GM18499 (cell line): ENCODE data around the gene LRRC27.
"Not testable (repeated sequence)": the region's sequence is repeated elsewhere in the genome, so short reads cannot be mapped to it uniquely, and the experiment has no call there.

Experiments
- ATAC-seq: cut with Tn5 transposase; IDR thresholded peaks from one replicate; pipeline ENCODE4 v1.9.1; 2021; ENCODE audit warnings: moderate number of reproducible peaks; ENCODE audit not compliant: insufficient read depth, unreplicated experiment

Gene LRRC27

GRCh38 chr10:132313865-132314264 is 18.1 kb upstream of the LRRC27 start:
- no peak for ATAC-seq

- no peak for ATAC-seq
Measured at GRCh38 chr10:132314336-132314735, 17.7 kb upstream of the LRRC27 start.

DNA sequence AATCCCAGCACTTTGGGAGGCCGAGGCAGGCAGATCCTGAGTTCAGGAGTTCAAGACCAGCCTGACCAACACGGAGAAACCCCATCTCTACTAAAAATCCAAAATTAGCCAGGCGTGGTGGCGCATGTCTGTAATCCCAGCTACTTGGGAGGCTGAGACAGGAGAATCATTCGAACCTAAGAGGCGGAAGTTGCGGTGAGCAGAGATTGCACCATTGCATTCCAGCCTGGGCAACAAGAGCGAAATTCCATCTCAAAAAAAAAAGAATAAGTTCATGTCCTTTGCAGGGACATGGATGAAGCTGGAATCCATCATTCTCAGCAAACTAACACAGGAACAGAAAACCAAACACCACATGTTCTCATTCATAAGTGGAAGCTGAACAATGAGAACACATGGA is 17.1 kb upstream of the LRRC27 start:
- not testable (repeated sequence) for ATAC-seq

DNA sequence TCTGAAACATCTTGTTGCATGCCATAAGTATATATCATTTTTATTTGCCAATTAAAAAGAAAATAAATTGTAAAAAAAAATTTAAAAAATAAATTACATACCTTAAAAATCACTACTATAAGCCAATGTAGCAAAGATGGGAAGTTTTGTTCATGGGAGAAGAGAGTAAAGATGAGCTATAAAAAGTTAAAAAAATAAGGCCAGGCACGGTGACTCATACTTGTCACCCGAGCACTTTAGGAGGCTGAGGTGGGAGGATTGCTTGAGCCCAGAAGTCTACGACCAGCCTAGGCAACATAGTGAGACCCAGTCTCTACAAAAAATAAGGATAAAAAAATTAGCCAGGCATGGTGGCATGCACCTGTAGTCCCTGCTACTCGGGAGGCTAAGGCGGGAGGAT is 15.9 kb upstream of the LRRC27 start:
- ATAC-seq = no peak

GRCh38 chr10:132317477-132317876 is 14.5 kb upstream of the LRRC27 start:
- ATAC-seq = not testable (repeated sequence)

DNA sequence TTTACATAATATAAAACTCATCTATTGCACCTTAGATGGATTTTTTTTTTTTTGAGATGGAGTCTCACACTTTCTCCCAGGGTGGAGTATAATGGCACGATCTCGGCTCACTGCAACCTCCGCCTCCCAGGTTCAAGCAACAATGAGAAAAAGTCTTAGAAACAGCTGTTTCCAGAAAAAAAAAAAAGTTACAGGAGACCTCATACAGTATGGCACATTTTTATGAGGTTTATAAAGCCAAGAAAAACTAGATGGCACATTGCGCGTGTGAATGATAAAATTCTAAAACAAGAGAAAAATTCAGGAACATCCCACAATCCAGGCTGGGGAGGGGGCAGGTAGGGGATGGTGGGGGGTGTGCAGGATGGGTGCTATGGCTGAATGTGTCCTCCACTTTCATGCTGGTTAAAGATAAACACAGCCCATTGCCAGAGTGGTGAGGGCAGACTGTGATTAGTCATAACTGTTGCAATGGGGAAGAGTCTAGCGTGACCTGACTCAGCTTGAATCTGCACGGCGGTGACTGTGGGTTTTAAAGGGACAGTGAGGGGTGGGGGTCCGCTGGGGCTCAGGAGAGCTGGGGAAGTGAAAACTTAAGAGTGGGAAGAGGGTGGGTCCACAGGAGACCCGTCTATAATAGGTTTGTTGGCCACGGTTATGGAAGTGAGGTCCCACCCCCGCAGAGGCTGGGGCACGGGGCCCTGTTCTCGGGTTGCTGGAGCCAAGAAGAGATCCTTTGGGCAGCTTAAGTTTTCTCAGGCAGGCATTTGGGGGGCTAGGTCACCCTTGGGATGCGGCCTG is 11.9 kb upstream of the LRRC27 start:
- ATAC-seq = peak; percentile 94

DNA sequence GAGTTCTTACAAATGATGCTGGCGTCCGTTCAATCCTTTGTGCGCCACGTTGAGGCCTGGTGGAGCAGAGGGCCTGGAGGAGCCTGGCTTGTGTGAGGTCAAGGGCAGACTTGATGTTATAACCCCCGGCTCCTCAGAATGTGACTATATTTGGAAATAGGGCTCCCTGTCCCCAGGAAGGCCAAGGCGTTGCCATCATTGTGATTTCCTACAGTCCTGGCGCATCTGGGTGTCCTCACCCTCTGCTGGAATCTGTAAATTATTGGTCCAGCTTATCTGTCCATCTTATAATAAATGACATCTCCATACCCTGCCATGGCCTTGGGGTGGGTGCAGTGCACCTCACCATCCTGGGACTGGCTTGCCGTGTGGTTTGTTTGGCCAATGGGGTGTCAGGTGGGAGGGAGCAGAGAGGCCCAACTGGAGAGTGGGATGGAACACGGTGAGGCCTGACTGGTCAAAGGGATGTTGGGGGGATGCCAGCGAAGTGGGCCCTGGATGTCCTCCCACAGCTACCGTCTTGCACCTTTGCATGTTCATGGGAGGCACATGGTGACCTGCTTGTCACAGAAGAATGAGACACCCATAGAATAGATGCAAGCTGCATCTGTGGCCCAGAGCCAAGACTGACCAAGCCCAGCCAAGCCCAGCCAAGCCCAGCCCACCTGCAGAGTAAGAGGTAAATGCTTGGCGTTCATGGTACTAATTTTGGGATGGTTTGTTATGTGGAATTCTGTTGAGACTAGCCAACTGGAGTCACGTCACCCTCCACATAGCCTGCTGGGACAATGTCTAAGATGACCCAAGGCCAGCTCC is 11.1 kb upstream of the LRRC27 start:
- no peak for ATAC-seq

DNA sequence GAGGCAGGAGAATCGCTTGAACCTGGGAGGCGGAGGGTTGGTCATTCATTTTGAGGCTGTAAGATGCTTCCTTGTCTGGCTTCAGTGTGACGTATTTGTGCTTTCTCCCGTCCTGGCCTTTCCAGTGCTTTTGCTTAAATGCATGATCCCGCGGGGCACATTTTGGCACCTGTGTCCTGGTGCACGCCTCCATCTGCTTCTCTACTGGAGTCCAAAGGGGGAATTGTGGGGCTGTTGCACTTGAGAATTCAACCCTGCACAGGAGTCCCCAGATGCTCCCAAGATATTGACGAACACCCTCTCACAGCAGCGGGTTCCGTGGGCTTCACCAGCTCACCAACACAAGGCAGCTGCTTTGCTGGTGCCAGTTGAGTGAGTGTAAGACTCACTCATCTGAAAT is 10.3 kb upstream of the LRRC27 start:
- no peak for ATAC-seq

DNA sequence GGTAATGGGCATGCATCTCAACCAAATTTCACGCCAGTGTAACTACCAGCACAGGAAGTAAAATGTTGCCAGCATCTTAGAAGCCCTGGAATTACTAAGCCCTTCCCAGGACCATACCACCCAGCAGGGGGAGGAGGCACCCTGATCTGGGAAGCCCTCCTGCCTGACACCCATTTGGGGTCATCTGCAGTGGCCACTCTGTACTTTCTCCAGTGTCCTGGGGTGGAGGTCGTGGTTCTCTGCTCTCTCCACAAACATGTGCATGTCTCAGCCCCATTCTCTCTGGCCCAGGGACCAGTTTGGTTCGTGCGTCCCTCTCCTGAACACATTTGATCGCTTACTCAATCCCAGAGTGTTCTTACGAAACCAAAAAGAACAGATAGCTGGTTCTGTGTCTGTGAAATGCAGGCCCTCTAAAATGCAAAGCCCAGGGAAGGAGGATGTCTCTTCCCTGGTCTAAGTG is 9.4 kb upstream of the LRRC27 start:
- ATAC-seq = no peak

DNA sequence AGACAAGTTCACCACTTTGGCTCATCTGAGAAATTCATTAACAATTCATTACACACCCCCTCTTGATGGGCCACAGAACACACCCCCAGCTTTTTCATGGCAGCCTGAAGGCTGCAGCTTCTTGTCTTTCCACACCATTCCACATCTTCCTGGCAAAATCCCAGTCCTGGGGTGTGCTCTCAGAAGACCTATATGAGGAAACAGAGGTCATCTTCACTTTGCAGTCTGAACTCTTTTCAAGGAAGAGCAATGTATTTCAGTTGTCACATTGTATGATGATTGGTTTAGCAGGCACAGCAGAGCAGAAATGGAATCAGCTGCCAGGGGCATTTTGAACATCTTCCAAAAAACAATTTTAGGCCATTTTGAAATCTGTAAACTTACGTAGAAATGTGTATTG is 7.8 kb upstream of the LRRC27 start:
- no peak for ATAC-seq

- ATAC-seq = no peak
Measured at GRCh38 chr10:132326344-132326889, 5.6 kb upstream of the LRRC27 start.

- no peak for ATAC-seq
Measured at GRCh38 chr10:132326925-132327324, 5.1 kb upstream of the LRRC27 start.

GRCh38 chr10:132328106-132328505 is 3.9 kb upstream of the LRRC27 start:
- ATAC-seq = no peak

DNA sequence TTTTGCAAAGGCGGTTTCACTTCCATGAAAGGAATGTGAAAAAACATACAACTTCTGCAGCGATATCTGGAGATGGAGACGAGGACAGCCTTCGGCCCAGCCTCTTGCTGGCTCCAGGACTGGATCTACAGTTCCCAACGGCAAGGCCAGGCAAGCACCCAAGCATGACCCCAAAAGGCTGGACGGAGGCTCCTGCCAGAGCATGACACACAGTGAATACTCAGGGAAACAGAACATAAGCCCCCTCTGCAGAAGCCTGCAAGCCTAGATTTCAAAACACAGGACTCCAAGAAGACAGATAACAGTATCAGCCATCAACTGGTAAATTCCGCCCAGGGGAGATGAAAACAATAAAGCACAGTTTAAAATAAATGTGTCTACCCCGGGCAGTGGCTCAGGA is 3.3 kb upstream of the LRRC27 start:
- no peak for ATAC-seq

- ATAC-seq = no peak
Measured at GRCh38 chr10:132329565-132330485, 2.2 kb upstream of the LRRC27 start.

DNA sequence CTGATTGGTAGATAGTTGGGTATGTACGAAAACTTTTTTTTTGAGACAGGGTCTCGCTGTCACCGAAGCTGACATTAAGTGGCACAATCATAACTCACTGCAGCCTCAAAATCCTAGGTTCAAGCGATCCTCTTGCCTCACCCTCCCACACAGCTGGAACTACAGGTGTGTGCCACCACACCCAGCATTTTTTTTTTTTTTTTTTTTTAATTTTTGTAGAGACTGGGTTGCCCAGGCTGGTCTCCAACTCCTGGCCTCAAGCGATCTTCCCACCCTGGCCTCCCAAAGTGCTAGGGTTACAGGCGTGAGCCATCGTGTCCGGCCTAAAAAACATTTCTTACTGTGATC is 1.5 kb upstream of the LRRC27 start:
- ATAC-seq = no peak

- peak; percentile 32 for ATAC-seq
Measured at GRCh38 chr10:132332433-132332754, 401 bp downstream of the LRRC27 start.

- no peak for ATAC-seq
Measured at GRCh38 chr10:132333386-132333785, 1.4 kb downstream of the LRRC27 start.

DNA sequence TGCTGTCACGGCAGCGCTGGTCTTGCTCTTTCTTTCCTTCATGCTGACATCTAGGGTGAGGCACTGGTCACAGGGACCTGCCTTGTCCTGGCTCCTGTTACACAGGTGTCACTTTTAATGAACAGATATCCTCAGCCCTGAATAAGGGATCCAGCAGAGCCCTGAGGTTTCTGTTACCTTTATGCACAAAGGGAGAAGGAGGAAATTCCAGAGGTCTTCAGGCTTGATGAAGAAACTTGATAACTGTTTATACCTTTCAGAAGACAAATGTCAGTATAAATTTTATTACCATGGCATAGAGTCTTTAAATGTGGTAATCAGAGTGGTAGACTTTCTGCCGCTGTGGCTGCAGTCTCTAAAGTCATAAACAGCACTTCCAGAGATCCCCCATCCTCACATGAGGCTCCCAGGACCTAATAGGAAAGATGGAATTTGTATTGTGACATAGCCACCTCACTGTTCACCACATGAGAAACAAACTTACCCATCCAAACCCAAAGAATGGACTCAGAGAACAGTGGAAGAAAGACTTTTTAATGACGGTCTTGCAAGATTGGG is 2.7 kb downstream of the LRRC27 start:
- no peak for ATAC-seq
